ENCODE data around the gene POLR2L.

The POLR2L gene

DNA sequence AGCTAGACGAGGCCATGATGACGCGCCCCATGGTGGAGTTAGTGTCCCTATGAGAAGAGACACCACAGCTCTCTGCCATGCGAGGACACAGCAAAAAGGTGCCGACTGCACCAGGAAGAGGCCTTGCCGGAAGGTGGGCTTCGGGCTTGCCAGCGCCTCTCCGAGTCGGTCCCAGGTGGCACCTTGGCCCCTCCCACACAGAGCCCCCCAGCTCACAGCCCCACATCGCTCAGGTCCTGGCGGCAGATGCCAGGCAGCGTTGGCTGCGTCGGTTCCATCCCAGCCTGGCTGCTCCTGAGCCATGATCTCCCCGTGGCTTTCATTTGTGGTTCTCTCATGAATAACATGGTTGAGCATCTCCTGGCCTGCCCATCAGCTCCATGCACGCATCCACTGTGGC is 44.2 kb upstream of the POLR2L start:
- no peak for TF ChIP-seq CTCF (IDR thresholded peaks at IDR 0.05; ENCODE audit: borderline replicate concordance, insufficient read depth, low read depth, low read length)
- no peak overlapping the region for H3K4me3 ChIP-seq (ENCODE audit: low read depth, low read length)

- no peak for TF ChIP-seq CTCF (IDR thresholded peaks at IDR 0.05; ENCODE audit: borderline replicate concordance, insufficient read depth, low read depth, low read length)
- no peak overlapping the region for H3K4me3 ChIP-seq (ENCODE audit: low read depth, low read length)
Measured at GRCh38 chr11:884578-885070, 42.3 kb upstream of the POLR2L start.

DNA sequence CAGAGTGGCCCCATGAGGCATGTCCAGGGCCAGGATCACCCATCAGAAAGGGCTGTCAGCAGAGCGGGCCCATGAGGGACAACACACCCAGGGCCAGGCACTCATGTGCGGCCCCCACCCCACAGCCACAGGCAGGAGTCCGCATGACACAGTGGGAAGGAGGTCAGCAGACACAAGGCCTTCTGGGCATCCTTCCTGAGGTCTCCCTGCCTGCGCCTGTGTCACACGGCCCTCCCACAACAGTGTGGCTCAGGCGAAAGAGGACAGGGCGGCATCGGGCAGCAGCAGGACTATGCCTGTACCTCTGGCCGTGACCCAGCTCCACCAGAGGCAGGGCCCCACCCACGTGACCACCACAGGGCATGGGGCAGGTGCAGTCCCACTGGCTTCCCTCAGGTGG is 41.2 kb upstream of the POLR2L start:
- H3K4me3 ChIP-seq (ENCODE audit: low read depth, low read length), result no peak overlapping the region
- no peak for TF ChIP-seq CTCF (IDR thresholded peaks at IDR 0.05; ENCODE audit: borderline replicate concordance, insufficient read depth, low read depth, low read length)

GRCh38 chr11:882596-882995 is 40.3 kb upstream of the POLR2L start:
- TF ChIP-seq CTCF (IDR thresholded peaks at IDR 0.05; ENCODE audit: borderline replicate concordance, insufficient read depth, low read depth, low read length), result no peak
- no peak overlapping the region for H3K4me3 ChIP-seq (ENCODE audit: low read depth, low read length)

DNA sequence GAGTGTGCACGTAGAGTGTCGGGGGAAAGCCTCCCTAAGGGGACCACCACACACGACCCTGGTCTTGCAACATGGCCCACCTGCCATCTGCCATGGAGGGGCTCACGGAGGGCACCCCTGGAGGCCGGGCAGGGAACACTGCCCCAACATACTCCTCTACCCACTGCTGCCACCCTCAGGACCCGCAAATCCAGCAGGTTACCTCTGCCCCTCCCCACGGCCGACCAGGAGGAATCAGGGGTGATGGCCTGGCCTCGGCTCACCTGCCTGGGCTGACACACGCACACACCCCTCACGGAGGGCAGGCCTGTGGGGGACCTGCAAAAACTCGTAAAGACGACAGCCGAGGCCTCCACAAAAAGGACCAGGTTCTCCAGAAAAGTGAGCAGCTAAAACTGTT is 38.1 kb upstream of the POLR2L start:
- TF ChIP-seq CTCF (IDR thresholded peaks at IDR 0.05; ENCODE audit: borderline replicate concordance, insufficient read depth, low read depth, low read length), result no peak
- no peak overlapping the region for H3K4me3 ChIP-seq (ENCODE audit: low read depth, low read length)

DNA sequence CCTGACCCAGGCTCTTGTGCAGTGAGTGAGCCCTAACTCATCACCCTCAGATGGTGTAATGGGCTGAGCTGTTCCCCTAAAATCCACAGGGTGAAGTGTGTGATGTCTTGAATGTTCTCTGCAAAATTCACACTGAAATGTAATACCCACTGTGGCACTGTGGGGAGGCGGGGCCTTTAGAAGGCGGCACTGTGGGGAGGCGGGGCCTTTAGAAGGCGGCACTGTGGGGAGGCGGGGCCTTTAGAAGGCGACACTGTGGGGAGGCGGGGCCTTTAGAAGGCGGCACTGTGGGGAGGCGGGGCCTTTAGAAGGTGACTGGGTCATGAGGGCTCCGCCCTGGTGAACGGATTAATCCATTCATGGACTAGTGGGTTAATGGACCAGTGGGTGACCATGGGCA is 35.2 kb upstream of the POLR2L start:
- no peak for TF ChIP-seq CTCF (IDR thresholded peaks at IDR 0.05; ENCODE audit: borderline replicate concordance, insufficient read depth, low read depth, low read length)
- no peak overlapping the region for H3K4me3 ChIP-seq (ENCODE audit: low read depth, low read length)

GRCh38 chr11:876545-876944 is 34.2 kb upstream of the POLR2L start:
- no peak for TF ChIP-seq CTCF (IDR thresholded peaks at IDR 0.05; ENCODE audit: borderline replicate concordance, insufficient read depth, low read depth, low read length)
- no peak overlapping the region for H3K4me3 ChIP-seq (ENCODE audit: low read depth, low read length)
